Measurements from ENCODE around the gene PRKACB.
"Not testable (repeated sequence)": the region's sequence is repeated elsewhere in the genome, so short reads cannot be mapped to it uniquely, and the experiment has no call there.

Gene PRKACB

GRCh38 chr1:84269306-84269705, 125.2 kb downstream of the PRKACB start:
- no peak for DNase-seq (ENCODE audit: low spot score)

DNA sequence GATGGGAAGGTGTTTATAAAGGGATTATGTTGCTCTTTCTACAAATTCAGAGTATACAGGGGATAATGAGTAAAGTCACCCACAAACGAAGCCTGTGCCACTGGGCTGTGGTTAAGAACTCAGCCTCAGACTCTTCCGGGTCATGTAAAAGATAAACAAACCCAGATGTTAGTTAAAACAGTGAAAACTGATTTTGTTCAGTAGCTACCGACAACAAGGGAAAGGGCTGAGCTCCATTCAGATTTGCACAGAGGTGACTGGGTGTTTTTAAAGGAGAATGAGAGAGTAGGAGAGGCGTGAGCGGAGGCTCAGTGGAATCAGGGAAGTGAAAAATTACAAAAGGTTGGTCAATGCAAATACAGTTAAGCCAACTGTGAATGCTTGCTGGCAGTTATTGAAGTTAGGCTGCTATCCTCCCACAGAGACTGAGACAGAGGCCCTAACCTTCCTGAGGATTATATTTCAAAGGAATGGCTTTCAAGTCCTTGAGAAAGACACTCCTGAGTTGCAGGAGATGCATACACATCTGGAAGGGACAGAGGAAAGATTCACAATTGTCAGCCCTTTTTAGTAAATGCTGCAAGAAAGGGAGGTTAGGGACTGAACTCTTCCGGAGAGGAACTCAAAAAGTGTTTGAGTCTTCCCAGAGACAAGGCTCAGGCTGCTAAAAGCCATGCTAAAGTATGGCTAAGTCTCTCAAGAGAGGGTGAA, 127.5 kb downstream of the PRKACB start:
- no peak for DNase-seq (ENCODE audit: low spot score)

DNA sequence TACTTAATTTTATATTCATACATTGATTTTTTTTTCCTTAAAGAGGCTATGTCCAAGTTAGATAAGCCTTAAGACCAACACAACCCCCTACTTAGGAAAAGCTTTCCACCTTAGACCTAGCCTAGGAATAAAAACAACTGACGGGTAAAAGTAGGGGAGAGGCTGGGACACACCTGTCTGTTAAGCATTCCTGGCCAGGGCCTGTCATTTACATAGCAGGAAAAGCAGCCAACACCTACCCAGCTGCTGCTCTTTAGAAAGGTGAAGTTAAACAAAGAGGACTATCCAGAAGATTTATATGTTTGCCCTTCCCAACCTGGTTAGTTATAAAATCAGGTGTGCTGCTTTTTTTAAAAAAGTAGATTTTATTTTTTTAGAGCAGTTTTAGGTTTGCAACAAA, 128.3 kb downstream of the PRKACB start:
- DNase-seq (ENCODE audit: low spot score) = no peak

DNA sequence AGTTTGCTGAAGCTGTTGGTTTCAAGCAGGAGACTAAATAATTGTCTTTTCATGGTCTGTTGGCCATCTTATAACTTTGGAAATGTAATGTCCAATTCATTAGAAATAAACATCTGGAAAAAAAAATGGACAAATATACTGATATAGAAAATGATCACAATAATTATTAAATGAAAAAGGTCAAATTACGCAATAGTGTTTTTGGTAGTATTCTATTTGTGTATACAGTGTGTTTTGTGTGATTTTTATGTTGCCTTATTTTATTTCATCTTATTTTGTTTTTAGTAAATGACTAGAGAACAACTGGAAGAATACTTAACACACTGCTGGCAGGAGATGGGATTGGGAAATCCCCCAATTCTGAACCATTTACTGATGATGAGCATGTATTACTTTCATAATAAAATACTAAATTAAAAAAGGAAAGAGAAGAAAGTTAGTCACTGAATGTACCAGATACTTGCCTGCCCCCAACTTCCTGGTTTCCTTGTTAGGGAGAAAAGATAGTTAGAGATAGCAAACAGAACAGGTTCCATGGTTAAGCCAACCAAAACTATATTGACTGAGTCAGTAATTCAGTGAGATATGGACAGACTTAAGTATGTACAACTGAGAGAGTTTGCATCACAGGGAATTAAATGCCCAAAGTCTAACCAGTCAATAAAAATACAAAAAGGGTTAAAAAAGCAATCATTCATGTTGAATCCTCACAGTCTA, 133.4 kb downstream of the PRKACB start:
- DNase-seq (ENCODE audit: low spot score) = no peak

DNA sequence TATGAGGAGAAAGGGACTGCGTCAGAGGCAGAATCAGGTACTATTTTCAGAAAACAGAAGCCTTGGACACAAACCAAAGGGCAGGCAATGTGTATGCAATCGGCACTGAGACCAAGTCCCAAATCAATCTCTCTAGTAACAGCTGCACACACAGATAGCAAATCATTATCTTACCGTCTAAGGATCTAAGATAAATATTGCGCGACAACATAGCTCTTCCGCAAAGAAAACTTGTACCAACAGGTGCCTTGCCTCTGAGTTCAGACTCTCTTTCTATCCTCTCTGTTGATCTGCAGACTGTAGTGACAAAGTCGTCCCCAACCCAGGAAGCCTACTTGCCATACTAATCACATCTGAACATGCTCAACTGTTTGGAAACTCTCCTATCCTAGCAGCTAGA, 134.8 kb downstream of the PRKACB start:
- no peak for DNase-seq (ENCODE audit: low spot score)

- DNase-seq (ENCODE audit: low spot score) = no peak
Measured at GRCh38 chr1:84280912-84281311, 136.8 kb downstream of the PRKACB start.

GRCh38 chr1:84282780-84283333, 138.8 kb downstream of the PRKACB start:
- DNase-seq (ENCODE audit: low spot score) = no peak

GRCh38 chr1:84283381-84283780, 139.3 kb downstream of the PRKACB start:
- DNase-seq (ENCODE audit: low spot score) = no peak

GRCh38 chr1:84286071-84286470, 142.0 kb downstream of the PRKACB start:
- DNase-seq (ENCODE audit: low spot score) = no peak

- not testable (repeated sequence) for DNase-seq (ENCODE audit: low spot score)
Measured at GRCh38 chr1:84287389-84287788, 143.3 kb downstream of the PRKACB start.
